ENCODE measurements around the gene SERPINA4. TPM values are rescaled to one million over a fixed set of nuclear protein-coding genes. Genes with fewer than 3 reads are reported as not detected.

The SERPINA4 gene
- total and polyA plus RNA-seq, 2 of the 8 experiments (the other 6 are each of a cell fraction or from before 2014, with no cell fraction given), result not detected

DNA sequence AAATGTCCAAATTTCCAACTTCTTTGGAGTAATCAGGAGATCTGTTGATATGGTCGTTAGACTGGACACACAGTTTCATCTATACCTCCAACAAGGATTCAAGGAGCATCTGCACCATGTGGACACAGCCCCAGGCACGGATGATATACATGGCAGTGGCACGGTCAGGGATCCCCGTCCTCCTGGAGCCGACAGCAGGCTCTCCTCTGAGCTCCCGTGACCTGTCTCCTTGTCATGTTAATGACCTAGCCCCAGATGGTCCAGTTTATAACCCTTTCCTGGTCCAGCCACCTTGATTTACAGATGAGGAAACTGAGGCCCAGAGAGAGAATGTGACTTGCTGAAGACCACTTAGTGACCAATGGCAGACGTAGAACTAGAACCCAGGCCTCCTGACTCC lies 16.5 kb upstream of the SERPINA4 start:
- TF ChIP-seq POLR2AphosphoS5 (IDR thresholded peaks at IDR 0.05; ENCODE audit: low read depth, low read length), result no peak
- no peak for TF ChIP-seq JUN (IDR thresholded peaks at IDR 0.05; ENCODE audit: low read depth, low read length)
- TF ChIP-seq, protein P1, sequence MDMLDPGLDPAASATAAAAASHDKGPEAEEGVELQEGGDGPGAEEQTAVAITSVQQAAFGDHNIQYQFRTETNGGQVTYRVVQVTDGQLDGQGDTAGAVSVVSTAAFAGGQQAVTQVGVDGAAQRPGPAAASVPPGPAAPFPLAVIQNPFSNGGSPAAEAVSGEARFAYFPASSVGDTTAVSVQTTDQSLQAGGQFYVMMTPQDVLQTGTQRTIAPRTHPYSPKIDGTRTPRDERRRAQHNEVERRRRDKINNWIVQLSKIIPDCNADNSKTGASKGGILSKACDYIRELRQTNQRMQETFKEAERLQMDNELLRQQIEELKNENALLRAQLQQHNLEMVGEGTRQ (IDR thresholded peaks at IDR 0.05; ENCODE audit: low read length), result no peak
- TF ChIP-seq, protein P2, sequence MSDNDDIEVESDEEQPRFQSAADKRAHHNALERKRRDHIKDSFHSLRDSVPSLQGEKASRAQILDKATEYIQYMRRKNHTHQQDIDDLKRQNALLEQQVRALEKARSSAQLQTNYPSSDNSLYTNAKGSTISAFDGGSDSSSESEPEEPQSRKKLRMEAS (IDR thresholded peaks at IDR 0.05), result no peak
- TF ChIP-seq CHD1 (IDR thresholded peaks at IDR 0.05; ENCODE audit: low read depth, low read length), result no peak
- TF ChIP-seq SIX5 (IDR thresholded peaks at IDR 0.05; ENCODE audit: low read depth, low read length), result no peak
- no peak for TF ChIP-seq RFX5 (IDR thresholded peaks at IDR 0.05; ENCODE audit: borderline replicate concordance, low read depth, low read length)
- no peak for TF ChIP-seq KDM1A (IDR thresholded peaks at IDR 0.05; ENCODE audit: borderline replicate concordance, low read length)
- H3K9me3 ChIP-seq (ENCODE audit: insufficient read depth in 2 of 2, low read depth in 1 of 2, low read length in 1 of 2), result no peaks in the 10 kb centered on the region
- no peak overlapping the region for H2AFZ ChIP-seq (ENCODE audit: low read length)
- H2BK15ac ChIP-seq (ENCODE audit: low read length), result no peak overlapping the region
- H3K9ac ChIP-seq (replicated peaks in 1 of 4; ENCODE audit: extremely low read depth in 1 of 4, low read depth in 3 of 4, low read length in 3 of 4), result no peak overlapping the region
- no peak overlapping the region for H3K23ac ChIP-seq (ENCODE audit: insufficient read length)
- no peak overlapping the region for H2AK5ac ChIP-seq (ENCODE audit: low read depth, low read length)
- no peak overlapping the region for H3K14ac ChIP-seq (ENCODE audit: insufficient read length)
- POLR2A ChIA-PET (ENCODE audit: partially characterized antibody), result no interaction called here
- H3K56ac ChIP-seq (replicated peaks; ENCODE audit: insufficient read length, low read depth, low read length), result no peak overlapping the region
- FAIRE-seq (no peak), DNase-seq (ENCODE audit: low read depth in 1 of 2, low spot score in 2 of 2) (no peak)
- H3K4ac ChIP-seq (replicated peaks; ENCODE audit: insufficient read length, low read depth, low read length), result no peak overlapping the region
- H4K20me1 ChIP-seq (replicated peaks in 1 of 2; ENCODE audit: control insufficient read depth in 1 of 2, insufficient read depth in 2 of 2, low read length in 2 of 2), result no peaks in the 10 kb centered on the region
- H2BK5ac ChIP-seq (ENCODE audit: low read depth, low read length), result no peak overlapping the region
- no peak overlapping the region for H2BK120ac ChIP-seq (replicated peaks; ENCODE audit: low read depth, low read length)
- no peaks in the 10 kb centered on the region for H3K79me1 ChIP-seq (ENCODE audit: low read depth, low read length)
- H2BK12ac ChIP-seq (ENCODE audit: low read depth, low read length), result no peak overlapping the region
- H3K4me2 ChIP-seq (ENCODE audit: insufficient read depth in 1 of 2, low read depth in 2 of 2, low read length in 2 of 2), result no peak overlapping the region; a peak in 1 of 4 replicates
- WGBS, 2 experiments (ENCODE audit: extremely low coverage in 1 of 2, insufficient coverage in 1 of 2, insufficient read length in 1 of 2, insufficient replicate concordance in 2 of 2, low coverage in 1 of 2, low lambda C conversion rate in 2 of 2, missing lambda C conversion rate in 1 of 2), result 65% methylated on average over 7 of the region's 7 CpGs; no CpG with 5 or more reads in 1 of the 2 experiments
- CTCF ChIA-PET (ENCODE audit: partially characterized antibody), result interaction anchor here (0.6 to 4.3 kb wide), 7 partner anchors 15 to 195 kb away, joined by 3 to 25 read pairs (median 4); no protein-coding TSS in a partner anchor
- no peak overlapping the region for H2BK20ac ChIP-seq (ENCODE audit: low read length)
- H3K18ac ChIP-seq (ENCODE audit: extremely low read depth, low read length), result no peak overlapping the region; the same call in 1 of the 2 replicates
- no peaks in the 10 kb centered on the region for H3K27me3 ChIP-seq (replicated peaks in 1 of 4; ENCODE audit: control insufficient read depth in 3 of 4, extremely low read depth in 1 of 4, insufficient read depth in 3 of 4, low read length in 3 of 4)
- peaks cover 0 to 10% (median 7%) of the 10 kb centered on the region in 4 experiments for H3K4me1 ChIP-seq (replicated peaks in 1 of 4; ENCODE audit: control insufficient read depth in 3 of 4, insufficient read depth in 4 of 4, low read length in 3 of 4)
- H4K8ac ChIP-seq (ENCODE audit: extremely low read depth, insufficient read depth, low read length), result no peak overlapping the region
- H4K5ac ChIP-seq (ENCODE audit: insufficient read length, low read depth, low read length), result no peak overlapping the region
- no peaks in the 10 kb centered on the region for H3K23me2 ChIP-seq (ENCODE audit: low read depth, low read length)
- no peak overlapping the region for H3K27ac ChIP-seq (ENCODE audit: low read depth, low read length)
- H3K4me3 ChIP-seq (ENCODE audit: extremely low read depth in 1 of 4, insufficient read depth in 2 of 4, low read depth in 3 of 4, low read length in 4 of 4), result no peak overlapping the region
- H3K79me2 ChIP-seq (ENCODE audit: control insufficient read depth in 1 of 2, insufficient read depth in 2 of 2, low read length in 2 of 2), result no peaks in the 10 kb centered on the region
- H3K36me3 ChIP-seq (ENCODE audit: control insufficient read depth in 2 of 4, insufficient read depth in 4 of 4, low read length in 3 of 4), result no peaks in the 10 kb centered on the region
- H4K91ac ChIP-seq (replicated peaks; ENCODE audit: insufficient read length, low read length), result no peak overlapping the region

Data from H1 (cell line).